Measurements from ENCODE around the gene TIAM1.

- TF ChIP-seq CTCF (IDR thresholded peaks at IDR 0.05), result no peak
- TF ChIP-seq ZFX (IDR thresholded peaks at IDR 0.05; ENCODE audit: borderline replicate concordance), result no peak
These were observed 9.4 kb downstream of the TIAM1 start for GRCh38 chr21:31334648-31335121.
